ENCODE data around the gene DOCK3. TPM values are rescaled to one million over a fixed set of nuclear protein-coding genes. Genes with fewer than 3 reads are reported as not detected.
"Not testable (repeated sequence)": the region's sequence is repeated elsewhere in the genome, so short reads cannot be mapped to it uniquely, and the experiment has no call there.

The DOCK3 gene
- total RNA-seq, 1 experiment from 2014 or later = 0.14 TPM

GRCh38 chr3:51190199-51190598 lies 515.5 kb downstream of the DOCK3 start:
- no TSS peak for BruUV-seq (replicated peaks)
- no peaks in the 10 kb centered on the region for H3K9me3 Mint-ChIP-seq (ENCODE audit: unreplicated experiment)
- no peaks in the 10 kb centered on the region for H3K4me1 Mint-ChIP-seq (ENCODE audit: insufficient read depth, unreplicated experiment)
- DNase-seq (ENCODE audit: unreplicated experiment) = no peak
- no peak overlapping the region for H3K4me3 Mint-ChIP-seq (ENCODE audit: unreplicated experiment)
- H3K27ac Mint-ChIP-seq (ENCODE audit: low read depth, unreplicated experiment) = no peak overlapping the region
- intact Hi-C loops (cut with micrococcal nuclease) = no loop called here
- H3K27me3 Mint-ChIP-seq (ENCODE audit: insufficient read depth, unreplicated experiment) = peaks cover 15% of the 10 kb centered on the region
- POLR2A ChIA-PET = no interaction called here
- CTCF ChIA-PET = interaction anchor here (1.0 kb wide), 1 partner anchor 91 kb away, joined by 3 read pairs; no protein-coding TSS in a partner anchor
- H3K36me3 Mint-ChIP-seq (ENCODE audit: insufficient read depth, unreplicated experiment) = no peaks in the 10 kb centered on the region
- TF ChIP-seq CTCF (IDR thresholded peaks at IDR 0.05; ENCODE audit: unreplicated experiment) = no peak

DNA sequence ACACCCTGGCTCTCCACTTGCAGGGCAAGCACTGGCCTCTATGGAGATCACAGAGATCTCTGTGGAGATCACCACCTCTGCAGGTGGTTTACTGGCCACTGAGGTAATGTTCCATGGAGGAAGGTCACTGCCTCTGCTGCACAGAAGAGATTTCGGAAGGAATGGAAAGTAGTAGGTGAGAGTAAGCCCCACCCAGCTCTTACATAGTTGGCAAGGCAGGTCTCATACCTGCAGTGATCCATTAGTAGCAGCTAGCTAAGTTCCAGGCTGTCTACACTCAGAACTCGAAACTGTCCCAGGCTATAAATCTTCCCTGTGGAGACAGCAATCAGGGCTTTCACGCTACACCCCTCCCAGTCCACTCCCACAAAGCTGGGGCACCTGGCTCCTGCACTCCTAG lies 516.1 kb downstream of the DOCK3 start:
- intact Hi-C loops (cut with micrococcal nuclease) = no loop called here
- ChIA-PET CTCF (interaction anchor here (1.0 kb wide), 1 partner anchor 92 kb away, joined by 3 read pairs; no protein-coding TSS in a partner anchor), POLR2A (no interaction called here)
- Mint-ChIP-seq H3K27me3 (ENCODE audit: insufficient read depth, unreplicated experiment) (peaks cover 15% of the 10 kb centered on the region), H3K27ac (ENCODE audit: low read depth, unreplicated experiment) (no peak overlapping the region), H3K4me3 (ENCODE audit: unreplicated experiment) (no peak overlapping the region), H3K36me3 (ENCODE audit: insufficient read depth, unreplicated experiment) (no peaks in the 10 kb centered on the region), H3K9me3 (ENCODE audit: unreplicated experiment) (no peaks in the 10 kb centered on the region), H3K4me1 (ENCODE audit: insufficient read depth, unreplicated experiment) (no peaks in the 10 kb centered on the region)
- no peak for TF ChIP-seq CTCF (IDR thresholded peaks at IDR 0.05; ENCODE audit: unreplicated experiment)
- no TSS peak for BruUV-seq (replicated peaks)
- no peak for DNase-seq (ENCODE audit: unreplicated experiment)

- no peak for TF ChIP-seq CTCF (IDR thresholded peaks at IDR 0.05; ENCODE audit: unreplicated experiment)
- Mint-ChIP-seq H3K4me1 (ENCODE audit: insufficient read depth, unreplicated experiment) (no peaks in the 10 kb centered on the region), H3K27ac (ENCODE audit: low read depth, unreplicated experiment) (no peak overlapping the region), H3K36me3 (ENCODE audit: insufficient read depth, unreplicated experiment) (no peaks in the 10 kb centered on the region), H3K4me3 (ENCODE audit: unreplicated experiment) (no peak overlapping the region), H3K27me3 (ENCODE audit: insufficient read depth, unreplicated experiment) (peaks cover 15% of the 10 kb centered on the region), H3K9me3 (ENCODE audit: unreplicated experiment) (no peaks in the 10 kb centered on the region)
- POLR2A ChIA-PET = no interaction called here
- CTCF ChIA-PET = interaction anchor here (0.5 to 0.6 kb wide), 2 partner anchors 50 to 619 kb away, joined by 3 to 7 read pairs; no protein-coding TSS in a partner anchor
- no TSS peak for BruUV-seq (replicated peaks)
- intact Hi-C loops (cut with micrococcal nuclease) = no loop called here
- DNase-seq (ENCODE audit: unreplicated experiment) = no peak
Observed at GRCh38 chr3:51191768-51192167, 517.0 kb downstream of the DOCK3 start.

DNA sequence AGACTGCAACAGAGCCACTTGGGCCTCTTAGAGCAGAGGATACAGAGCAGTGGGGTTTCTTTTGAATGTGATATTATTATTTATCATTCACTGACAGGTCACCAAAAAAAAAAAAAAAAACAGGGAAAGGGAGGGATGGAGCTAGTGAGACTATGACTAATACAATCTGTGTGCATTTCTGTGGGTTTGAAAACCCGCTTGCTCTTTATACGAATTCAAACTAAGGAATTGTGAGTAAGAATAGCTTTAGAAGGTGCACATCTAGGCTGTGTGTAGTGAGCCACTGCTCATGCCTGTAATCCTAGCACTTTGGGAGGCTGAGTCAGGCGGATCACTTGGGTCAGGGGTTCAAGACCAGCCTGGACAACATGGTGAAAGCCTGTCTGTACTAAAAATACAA lies 523.8 kb downstream of the DOCK3 start:
- intact Hi-C loops (cut with micrococcal nuclease) = no loop called here
- no peak for TF ChIP-seq CTCF (IDR thresholded peaks at IDR 0.05; ENCODE audit: unreplicated experiment)
- ChIA-PET CTCF (interaction anchor here (0.6 kb wide), 1 partner anchor 90 kb away, joined by 3 read pairs; no protein-coding TSS in a partner anchor), POLR2A (no interaction called here)
- BruUV-seq (replicated peaks) = no TSS peak
- no peak overlapping the region for H3K4me3 Mint-ChIP-seq (ENCODE audit: unreplicated experiment)
- H3K36me3 Mint-ChIP-seq (ENCODE audit: insufficient read depth, unreplicated experiment) = no peaks in the 10 kb centered on the region
- H3K27ac Mint-ChIP-seq (ENCODE audit: low read depth, unreplicated experiment) = no peak overlapping the region
- DNase-seq (ENCODE audit: unreplicated experiment) = no peak
- no peaks in the 10 kb centered on the region for H3K9me3 Mint-ChIP-seq (ENCODE audit: unreplicated experiment)
- peaks cover 11% of the 10 kb centered on the region for H3K27me3 Mint-ChIP-seq (ENCODE audit: insufficient read depth, unreplicated experiment)
- no peaks in the 10 kb centered on the region for H3K4me1 Mint-ChIP-seq (ENCODE audit: insufficient read depth, unreplicated experiment)

- H3K36me3 Mint-ChIP-seq (ENCODE audit: insufficient read depth, unreplicated experiment); CTCF ChIA-PET; H3K4me3 Mint-ChIP-seq (ENCODE audit: unreplicated experiment); H3K4me1 Mint-ChIP-seq (ENCODE audit: insufficient read depth, unreplicated experiment); intact Hi-C loops (cut with micrococcal nuclease); BruUV-seq (replicated peaks); H3K27ac Mint-ChIP-seq (ENCODE audit: low read depth, unreplicated experiment); DNase-seq (ENCODE audit: unreplicated experiment); POLR2A ChIA-PET; H3K27me3 Mint-ChIP-seq (ENCODE audit: insufficient read depth, unreplicated experiment); H3K9me3 Mint-ChIP-seq (ENCODE audit: unreplicated experiment): not testable (repeated sequence)
Observed at GRCh38 chr3:51199296-51199695, 524.6 kb downstream of the DOCK3 start.
